ENCODE measurements around the gene VPS35.

DNA sequence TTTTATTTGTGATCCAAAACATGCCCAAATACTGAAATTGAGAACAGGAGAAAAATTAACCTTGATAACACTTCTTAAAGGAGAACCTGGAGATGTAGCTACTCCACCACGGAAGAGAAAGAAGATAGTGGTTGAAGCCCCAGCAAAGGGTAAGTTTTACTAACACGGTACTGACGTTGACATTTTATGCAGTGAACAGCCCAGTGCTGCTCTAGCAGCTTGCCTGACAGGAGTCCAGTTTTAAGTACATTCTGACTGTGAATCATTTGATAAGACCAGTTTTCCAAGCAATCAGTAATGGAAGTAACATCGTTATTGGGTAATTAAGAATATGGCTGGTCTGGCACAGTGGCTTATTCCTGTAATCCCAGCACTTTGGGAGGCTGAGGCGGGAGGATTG is 7.0 kb upstream of the VPS35 start:
- TF ChIP-seq POLR2A (IDR thresholded peaks at IDR 0.05; ENCODE audit: low read depth, low read length), result no peak
- TF ChIP-seq PAX5 (IDR thresholded peaks at IDR 0.05; ENCODE audit: insufficient read depth, low read length, severe bottlenecking), result no peak
- TF ChIP-seq TAF1 (IDR thresholded peaks at IDR 0.05; ENCODE audit: low read depth, low read length), result no peak
- no peak for TF ChIP-seq POU2F2 (IDR thresholded peaks at IDR 0.05; ENCODE audit: low read depth, low read length)
